HTERT RPE-1 (cell line): ENCODE results near the gene TBX22.
"Not testable (repeated sequence)": the region's sequence is repeated elsewhere in the genome, so short reads cannot be mapped to it uniquely, and the experiment has no call there.

Experiments used
- in situ Hi-C: fragments of 300-500 bp; cut with MboI; formaldehyde crosslinking; loops from 4 replicates; pipeline ENCODE4 v1.14.3; 2020; ENCODE audit warnings: low sequenced_read_pairs

The TBX22 gene

GRCh38 chrX:80014141-80014940, at the start of gene TBX22:
TBX22 (plus strand) TSS chrX:80014753; CDS start chrX:80022270, 7,517 bp downstream.
- in situ Hi-C loops = no loop called here

- in situ Hi-C loops = no loop called here
Observed at GRCh38 chrX:79975605-79976004, 38.9 kb upstream of the TBX22 start.

GRCh38 chrX:80004458-80004857, 10.1 kb upstream of the TBX22 start:
- in situ Hi-C loops = no loop called here

GRCh38 chrX:80011522-80011921, 3.0 kb upstream of the TBX22 start:
- in situ Hi-C loops = no loop called here

- in situ Hi-C loops = no loop called here
Observed at GRCh38 chrX:80016182-80016581, 1.6 kb downstream of the TBX22 start.

GRCh38 chrX:80021621-80022020, 7.1 kb downstream of the TBX22 start:
- in situ Hi-C loops = no loop called here

- in situ Hi-C loops = no loop called here
Observed at GRCh38 chrX:80022363-80023031, 7.9 kb downstream of the TBX22 start.

GRCh38 chrX:80026116-80026515, 11.6 kb downstream of the TBX22 start:
- in situ Hi-C loops = no loop called here

GRCh38 chrX:80066156-80066555, 51.6 kb downstream of the TBX22 start:
- in situ Hi-C loops = not testable (repeated sequence)

- in situ Hi-C loops = not testable (repeated sequence)
Observed at GRCh38 chrX:80075625-80076024, 61.1 kb downstream of the TBX22 start.
